HG02885 (cell line): ENCODE results near the gene LURAP1L.

Source experiments
- ATAC-seq: cut with Tn5 transposase; IDR thresholded peaks from one replicate; pipeline ENCODE4 v1.9.1; 2021; ENCODE audit warnings: mild to moderate bottlenecking; ENCODE audit not compliant: unreplicated experiment, poor library complexity

LURAP1L gene

GRCh38 chr9:12775679-12776512 lies 1.1 kb downstream of the LURAP1L start:
- peak; percentile 87 for ATAC-seq

DNA sequence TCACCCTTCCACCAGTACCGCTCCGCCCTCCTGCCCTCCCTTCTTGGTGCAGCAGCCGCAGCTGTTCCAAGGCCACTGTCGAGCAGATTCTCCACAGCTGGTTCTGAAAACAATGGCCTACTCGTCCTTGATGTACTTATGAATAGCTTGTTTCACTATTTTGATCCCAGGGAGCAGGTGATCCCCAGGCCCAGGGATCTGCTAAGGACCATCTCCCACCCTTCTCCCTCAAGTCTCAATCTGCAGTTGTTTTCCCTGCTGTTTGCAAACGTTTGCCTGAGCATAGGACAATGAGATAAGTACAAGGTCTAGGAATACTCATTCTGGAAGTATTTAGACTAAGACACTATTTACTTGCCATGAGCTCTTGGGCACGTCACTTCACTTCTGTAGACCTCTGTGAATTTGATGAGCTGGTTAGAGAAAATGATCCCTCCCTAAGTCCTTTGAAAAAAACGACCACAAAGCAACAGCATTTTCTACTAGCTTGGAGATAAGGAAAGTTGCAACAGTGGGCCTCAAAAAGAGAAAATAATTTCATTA lies 1.8 kb downstream of the LURAP1L start:
- ATAC-seq: no peak

DNA sequence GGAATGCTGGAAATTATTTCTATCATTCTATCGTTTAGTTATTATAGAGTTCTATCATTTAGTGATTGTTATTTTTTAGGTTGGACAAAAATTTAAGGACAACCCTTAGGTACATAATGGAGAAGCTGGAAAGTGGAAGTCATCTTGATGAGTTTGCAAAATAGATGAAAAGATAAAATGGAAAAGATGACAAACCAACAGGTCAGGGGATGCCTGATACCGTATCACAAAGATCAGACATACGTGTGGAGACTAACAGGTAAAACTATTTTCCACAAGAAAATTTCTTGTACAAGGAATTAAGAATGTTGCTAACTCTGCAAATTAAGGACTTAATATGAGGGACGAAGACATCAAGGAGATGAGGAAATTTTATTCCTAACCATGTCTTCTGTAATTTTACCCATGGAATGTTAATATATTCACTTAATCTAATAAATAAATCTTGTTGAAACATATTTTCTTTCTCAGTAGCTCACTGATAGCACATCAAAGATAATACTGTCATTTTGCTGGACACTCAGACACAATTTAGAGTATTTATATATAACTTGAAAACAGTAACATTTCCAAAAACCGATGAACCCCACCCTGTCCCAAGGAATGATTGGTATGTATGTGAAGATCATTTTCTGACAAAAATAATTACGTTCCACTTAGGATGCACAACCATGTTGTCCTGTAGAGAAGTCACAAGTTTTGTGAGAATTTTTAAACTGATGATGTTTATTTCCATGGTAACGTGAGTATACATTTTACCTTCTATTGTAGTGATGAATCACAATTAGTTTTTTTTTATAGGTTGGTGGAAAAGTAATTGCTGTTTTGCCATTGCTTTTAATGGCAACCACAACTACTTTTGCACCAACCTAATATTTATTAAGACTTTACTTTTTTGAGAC lies 2.6 kb downstream of the LURAP1L start:
- ATAC-seq: no peak

DNA sequence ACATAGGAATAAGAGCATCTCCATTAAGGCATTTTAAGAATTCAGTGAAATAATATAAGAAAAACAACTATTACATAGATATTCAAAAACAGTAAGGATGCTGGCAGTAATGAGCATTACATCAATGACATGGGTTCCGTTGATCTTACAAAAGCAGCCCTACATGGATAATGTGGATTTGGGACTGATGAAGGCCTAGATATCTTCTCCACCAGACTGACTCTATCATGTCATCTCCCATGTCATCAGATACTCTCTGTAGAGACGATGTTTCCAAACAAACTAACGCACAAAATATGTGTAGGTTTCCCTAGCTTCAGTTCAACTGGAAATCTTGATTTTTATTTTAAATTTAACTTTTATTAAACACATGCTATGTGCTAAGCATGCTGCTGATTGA lies 3.6 kb downstream of the LURAP1L start:
- no peak for ATAC-seq

GRCh38 chr9:12781226-12781733 lies 6.5 kb downstream of the LURAP1L start:
- no peak for ATAC-seq

- ATAC-seq: no peak
These were observed 9.1 kb downstream of the LURAP1L start for GRCh38 chr9:12783767-12784460.

DNA sequence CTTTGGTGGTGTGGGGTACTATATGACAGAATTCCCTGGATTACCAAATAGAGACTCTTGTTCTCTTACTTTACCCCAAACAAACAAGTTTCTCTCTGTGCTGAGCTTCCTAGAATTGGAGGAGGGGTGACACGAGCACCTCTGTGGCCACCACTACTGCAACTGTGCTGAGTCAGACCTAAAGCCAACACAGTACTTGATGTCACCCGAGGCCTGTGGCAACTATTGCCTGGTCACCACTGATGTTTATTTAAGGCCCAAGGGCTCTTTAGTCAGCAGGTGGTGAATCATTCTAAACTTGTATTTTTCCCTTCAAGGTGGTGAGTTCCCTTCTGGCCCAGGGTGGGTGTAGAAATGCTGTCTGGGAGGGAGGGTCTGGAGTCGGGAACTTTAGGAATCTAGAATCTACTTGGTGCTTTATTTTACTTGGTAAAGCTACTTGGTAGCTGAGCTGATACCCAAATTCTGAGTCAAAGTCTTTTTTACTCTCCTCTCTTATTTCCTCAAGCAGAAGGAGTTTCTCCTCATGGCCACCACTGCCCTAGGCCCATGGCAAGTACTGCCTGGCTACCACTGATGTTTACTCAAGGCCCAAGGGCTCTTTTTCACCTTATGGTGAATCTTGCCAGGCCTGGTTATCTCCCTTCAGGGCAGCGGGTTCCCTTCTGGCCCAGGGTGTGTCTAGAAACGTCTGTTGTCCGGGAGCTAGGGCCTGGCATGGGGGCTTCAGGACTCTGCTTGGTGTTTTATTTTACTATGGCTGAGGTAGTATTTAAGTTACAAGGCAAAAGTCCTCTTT lies 9.8 kb downstream of the LURAP1L start:
- peak; percentile 87 for ATAC-seq

DNA sequence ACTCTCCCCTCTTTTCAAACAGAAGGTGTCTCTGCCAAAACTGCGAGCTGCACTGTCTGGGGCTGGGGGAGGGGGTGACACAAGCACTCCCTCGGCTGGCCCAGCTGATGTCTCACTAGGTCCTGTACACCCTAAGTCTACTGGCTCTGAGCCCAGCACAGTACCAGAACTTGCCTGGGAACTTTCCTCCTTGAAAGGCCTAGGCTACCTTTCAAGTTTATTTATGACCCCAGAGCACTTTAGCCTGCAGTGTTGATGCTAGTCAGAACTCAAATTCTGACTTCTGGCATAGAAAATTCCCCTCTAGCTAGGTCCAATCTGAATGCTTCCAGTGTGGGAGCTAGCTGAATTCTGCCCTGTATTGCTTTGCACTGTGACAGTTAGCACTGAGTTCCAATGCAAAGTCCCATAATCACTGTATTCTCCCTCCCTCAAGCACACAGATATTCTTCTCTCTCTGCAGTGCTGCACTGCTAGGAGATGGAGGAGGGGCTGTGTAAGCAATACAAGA lies 10.5 kb downstream of the LURAP1L start:
- no peak for ATAC-seq

GRCh38 chr9:12785941-12786340 lies 11.1 kb downstream of the LURAP1L start:
- no peak for ATAC-seq

DNA sequence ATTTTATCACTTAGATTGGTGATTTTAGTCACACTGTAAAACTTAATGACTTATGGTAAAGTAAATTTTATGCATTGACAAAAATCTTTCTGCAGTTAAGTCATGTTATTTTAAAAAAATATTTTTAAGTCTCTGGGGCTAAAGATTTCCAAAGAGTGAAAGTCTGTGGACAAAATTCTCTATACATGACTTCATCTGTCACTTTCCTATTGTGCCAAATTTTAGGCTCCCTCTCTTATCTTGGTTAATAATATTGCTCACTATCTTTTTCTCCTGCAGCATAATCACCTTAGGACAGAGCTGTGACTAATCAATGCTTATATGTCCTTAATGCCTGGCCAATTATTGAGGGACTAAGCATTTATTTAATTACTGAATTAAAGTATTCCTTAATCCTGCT lies 15.2 kb downstream of the LURAP1L start:
- ATAC-seq: no peak

DNA sequence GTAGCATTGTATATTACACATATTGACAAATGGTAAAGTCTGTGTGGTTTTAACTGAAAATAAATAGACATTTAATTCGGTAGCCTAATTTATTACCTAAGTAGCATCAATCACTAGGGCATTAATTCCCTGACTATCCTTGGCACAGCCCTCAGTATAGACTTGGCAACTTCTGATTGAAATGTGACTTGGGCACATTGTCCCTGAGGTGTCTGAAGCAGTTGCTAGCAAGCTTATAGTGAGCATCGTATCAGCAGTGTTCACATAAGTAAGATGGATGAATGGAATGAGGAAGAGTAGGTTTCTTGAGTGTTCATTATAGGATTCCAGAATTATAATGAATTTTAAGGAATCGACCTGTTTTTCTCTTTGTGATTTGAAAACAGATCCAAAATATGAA lies 16.1 kb downstream of the LURAP1L start:
- ATAC-seq: no peak

GRCh38 chr9:12794101-12794799 lies 19.4 kb downstream of the LURAP1L start:
- no peak for ATAC-seq

DNA sequence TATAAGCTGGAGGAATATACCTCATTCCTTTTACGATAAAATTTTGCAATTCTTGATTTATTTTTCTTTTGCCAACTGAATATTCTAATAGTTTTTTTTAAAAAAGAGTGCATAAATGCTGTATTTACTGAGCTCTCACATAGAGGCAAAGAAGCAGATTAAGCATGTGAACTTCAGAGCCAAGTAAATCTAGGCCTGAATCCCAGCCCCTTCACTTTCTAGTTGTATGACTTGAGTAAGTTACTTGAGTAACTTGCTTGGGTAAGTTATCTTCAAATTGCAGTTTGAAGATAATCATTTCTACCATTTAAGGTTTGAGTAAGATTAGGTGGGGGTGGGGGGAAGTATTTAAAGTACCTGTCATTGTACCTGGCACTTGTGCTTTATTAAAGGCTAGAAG lies 21.8 kb downstream of the LURAP1L start:
- ATAC-seq: no peak

DNA sequence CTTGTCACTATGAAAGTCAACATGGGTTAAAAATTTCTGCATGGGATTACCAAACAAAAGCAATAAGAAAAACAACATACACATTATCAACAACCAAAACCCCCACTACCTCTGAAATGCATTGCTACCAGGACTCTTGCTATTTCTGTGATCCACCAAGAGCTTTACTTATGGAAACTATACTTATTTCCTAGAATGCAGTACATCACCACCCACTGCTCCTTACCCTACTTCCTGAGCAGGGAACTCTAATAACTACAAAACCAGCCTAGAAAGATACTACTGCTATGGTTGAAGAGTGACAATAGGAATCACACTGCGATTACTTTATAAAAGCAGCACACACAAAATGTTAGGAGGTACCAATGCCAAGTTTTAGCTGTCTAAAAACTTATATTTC lies 22.2 kb downstream of the LURAP1L start:
- no peak for ATAC-seq

DNA sequence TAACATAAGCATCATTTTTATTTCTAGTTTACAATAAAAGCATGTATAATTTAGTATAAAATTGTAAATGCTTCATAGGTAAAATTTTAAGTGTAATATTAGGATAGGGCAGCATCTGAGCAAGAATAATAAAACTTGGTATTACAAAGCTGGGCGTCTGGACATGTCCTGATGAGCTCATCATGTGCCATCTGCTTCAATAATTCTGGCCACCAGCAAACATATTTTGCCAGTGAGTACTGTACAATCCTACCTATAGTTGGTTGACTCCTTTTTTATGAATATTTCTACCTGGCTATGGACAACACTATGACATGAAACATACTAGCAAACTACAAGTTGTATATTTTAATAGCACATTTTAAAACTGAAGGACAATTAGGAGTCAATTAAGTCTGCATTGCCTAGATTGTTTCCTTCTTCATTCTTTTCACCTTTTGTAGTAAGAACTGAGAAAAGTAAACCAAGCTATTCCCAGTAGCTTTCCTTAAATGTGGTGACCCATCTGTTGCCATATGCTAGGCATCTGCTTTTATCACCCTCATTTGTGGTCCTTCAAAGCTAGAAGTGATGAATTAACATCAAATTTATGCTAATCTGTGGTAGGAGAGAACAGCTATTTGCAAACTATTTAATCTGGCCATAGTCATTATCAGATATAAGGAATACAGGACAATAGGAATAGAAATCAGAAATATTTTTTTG lies 23.4 kb downstream of the LURAP1L start:
- ATAC-seq: no peak

DNA sequence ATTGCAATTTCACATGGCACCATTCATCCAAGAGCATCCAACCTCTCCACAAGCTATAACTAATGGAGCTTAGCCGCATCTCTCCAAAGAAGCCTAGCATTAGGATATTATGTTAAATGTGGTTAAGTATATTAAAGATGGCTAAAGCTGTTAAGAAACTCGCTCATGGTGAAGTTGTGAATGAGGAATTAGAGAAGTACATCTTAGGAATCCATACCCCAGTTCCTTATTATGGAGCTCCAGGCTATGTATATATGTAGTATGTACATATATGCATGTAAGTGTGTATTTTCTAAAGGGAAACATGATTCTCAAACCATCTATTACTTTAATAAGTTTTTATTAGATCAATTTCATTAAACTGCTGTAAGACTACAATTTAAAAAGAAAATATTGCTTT lies 26.4 kb downstream of the LURAP1L start:
- ATAC-seq: no peak

- ATAC-seq: no peak
These were observed 26.8 kb downstream of the LURAP1L start for GRCh38 chr9:12801663-12802062.

- no peak for ATAC-seq
These were observed 27.3 kb downstream of the LURAP1L start for GRCh38 chr9:12802093-12802492.
